Measurements from ENCODE around the gene LENG9. TPM values are rescaled to one million over a fixed set of nuclear protein-coding genes. Genes with fewer than 3 reads are reported as not detected.

The LENG9 gene
- total and polyA plus RNA-seq, 2 of the 13 experiments (the other 11 are each of a cell fraction or from before 2014, with no cell fraction given): 0.75 to 2.9 TPM

DNA sequence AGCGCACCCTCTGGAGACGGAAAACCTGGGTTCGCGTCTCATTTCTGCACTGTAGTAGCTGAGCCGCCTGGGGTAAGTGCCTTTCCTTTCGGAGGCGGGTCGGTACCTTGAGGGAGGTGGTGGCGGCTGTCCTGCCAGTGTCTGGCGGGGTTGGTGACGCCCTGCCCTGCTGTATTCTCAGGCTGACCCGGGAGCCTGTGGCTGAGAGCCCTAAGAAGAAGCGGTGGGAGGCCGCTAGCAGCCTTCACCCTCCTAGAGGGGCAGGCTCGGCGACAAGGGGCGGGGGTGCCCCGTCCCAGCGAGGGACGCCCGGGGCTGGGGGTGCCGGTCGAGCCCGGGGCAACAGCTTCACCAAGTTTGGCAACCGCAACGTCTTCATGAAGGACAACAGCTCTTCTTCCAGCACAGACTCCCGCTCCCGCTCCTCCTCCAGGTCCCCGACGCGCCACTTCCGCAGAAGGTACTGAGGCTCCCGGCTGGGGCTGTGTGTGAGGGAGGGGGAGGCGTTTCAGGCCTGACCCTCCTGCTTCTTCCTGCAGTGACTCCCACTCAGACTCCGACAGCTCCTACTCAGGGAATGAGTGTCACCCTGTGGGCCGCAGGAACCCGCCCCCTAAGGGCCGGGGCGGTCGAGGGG is 7.7 kb downstream of the LENG9 start:
- no peak for FAIRE-seq
- CTCF ChIA-PET (ENCODE audit: low intra/inter-chr PET ratio, low total read pairs): no interaction called here
- Histone ChIP-seq H3K36me3 (replicated peaks in 1 of 2; ENCODE audit: control insufficient read depth in 1 of 2, insufficient read depth in 2 of 2, low read length in 2 of 2) (peaks cover 54 to 92% of the 10 kb centered on the region in 2 experiments), H3K9ac (ENCODE audit: insufficient read depth, low read depth, low read length) (no peak overlapping the region), H3K27me3 (ENCODE audit: control insufficient read depth in 1 of 2, insufficient read depth in 2 of 2, low read length in 2 of 2) (no peaks in the 10 kb centered on the region; a peak in 1 of 5 replicates), H3K4me2 (ENCODE audit: low read depth, low read length) (no peak overlapping the region), H4K20me1 (ENCODE audit: insufficient read depth, low read length) (peaks cover 26% of the 10 kb centered on the region; the same call in 1 of the 2 replicates), H3K4me1 (ENCODE audit: insufficient read depth, low read length) (peaks cover 9% of the 10 kb centered on the region), H3K79me2 (ENCODE audit: insufficient read depth, low read length) (peaks cover 20% of the 10 kb centered on the region), H3K9me3 (ENCODE audit: low read length) (no peaks in the 10 kb centered on the region), H3K4me3 (replicated peaks in 1 of 3; ENCODE audit: insufficient read depth in 1 of 3, low read depth in 2 of 3, low read length in 3 of 3) (no peak overlapping the region), H2AFZ (ENCODE audit: low read length) (no peak overlapping the region), H3K27ac (ENCODE audit: extremely low read length, insufficient read depth, low read length) (no peak overlapping the region)
- BruUV-seq (replicated peaks): no TSS peak
- no peak for DNase-seq (ENCODE audit: low spot score)
- in situ Hi-C loops (cut with HindIII; ENCODE audit: extremely low pct_ligation_motif_present, low pct_unique_long_range_greater_than_20kb) (no loop called here), intact Hi-C loops (cut with micrococcal nuclease; ENCODE audit: unreplicated experiment) (no loop called here)
- peak; percentile 43; the same call in 1 of the 2 replicates for TF ChIP-seq ZBTB33 (CRISPR knock-in tag; IDR thresholded peaks at IDR 0.05)
- TF ChIP-seq, protein P1, sequence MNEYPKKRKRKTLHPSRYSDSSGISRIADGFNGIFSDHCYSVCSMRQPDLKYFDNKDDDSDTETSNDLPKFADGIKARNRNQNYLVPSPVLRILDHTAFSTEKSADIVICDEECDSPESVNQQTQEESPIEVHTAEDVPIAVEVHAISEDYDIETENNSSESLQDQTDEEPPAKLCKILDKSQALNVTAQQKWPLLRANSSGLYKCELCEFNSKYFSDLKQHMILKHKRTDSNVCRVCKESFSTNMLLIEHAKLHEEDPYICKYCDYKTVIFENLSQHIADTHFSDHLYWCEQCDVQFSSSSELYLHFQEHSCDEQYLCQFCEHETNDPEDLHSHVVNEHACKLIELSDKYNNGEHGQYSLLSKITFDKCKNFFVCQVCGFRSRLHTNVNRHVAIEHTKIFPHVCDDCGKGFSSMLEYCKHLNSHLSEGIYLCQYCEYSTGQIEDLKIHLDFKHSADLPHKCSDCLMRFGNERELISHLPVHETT (CRISPR knock-in tag; conservative IDR thresholded peaks at IDR 0.05): no peak
- TF ChIP-seq RBFOX2 (IDR thresholded peaks at IDR 0.05; ENCODE audit: low read depth, low read length): peak; percentile 51
- ATAC-seq: no peak; the same call in 2 of the 3 replicates
- POLR2A ChIA-PET: no interaction called here
- WGBS (ENCODE audit: low lambda C conversion rate): over 99% methylated on average over 38 of the region's 40 CpGs

Data from HepG2 (cell line).